ENCODE measurements around the gene CST2. TPM values are rescaled to one million over a fixed set of nuclear protein-coding genes. Genes with fewer than 3 reads are reported as not detected.
A peak's percentile ranks its signal among the peaks of the same experiment; 100 is the strongest.
"Not testable (repeated sequence)": the region's sequence is repeated elsewhere in the genome, so short reads cannot be mapped to it uniquely, and the experiment has no call there.

The CST2 gene
- total RNA-seq, 1 donor from 2014 or later = not detected

- H3K4me2 ChIP-seq = peak overlapping the region; percentile 30
- H4K20me1 ChIP-seq (ENCODE audit: low read depth) = no peaks in the 10 kb centered on the region
- Mint-ChIP-seq H3K4me1 (peaks cover 9% of the 10 kb centered on the region), H3K4me3 (no peak overlapping the region), H3K27me3 (ENCODE audit: insufficient read depth, low read depth) (no peaks in the 10 kb centered on the region), H3K36me3 (no peaks in the 10 kb centered on the region), H3K9me3 (no peaks in the 10 kb centered on the region), H3K27ac (no peak overlapping the region)
- no peak overlapping the region for H3K9ac ChIP-seq
- H3K4me3 ChIP-seq = no peak overlapping the region
- peaks cover 10% of the 10 kb centered on the region for H3F3A ChIP-seq (ENCODE audit: low read depth)
- H3K27ac ChIP-seq = no peak overlapping the region
- H3K36me3 ChIP-seq = no peaks in the 10 kb centered on the region
- no peaks in the 10 kb centered on the region for H3K79me2 ChIP-seq (ENCODE audit: low read depth)
- H2AFZ ChIP-seq (replicated peaks) = no peak overlapping the region
- no peak for DNase-seq (ENCODE audit: low spot score)
- TF ChIP-seq CTCF (IDR thresholded peaks at IDR 0.05) = no peak
- H3K9me3 ChIP-seq (ENCODE audit: low read depth) = no peaks in the 10 kb centered on the region
- H3K4me1 ChIP-seq = peaks cover 32% of the 10 kb centered on the region
- no peaks in the 10 kb centered on the region for H3K27me3 ChIP-seq
Measured at GRCh38 chr20:23869520-23869919, 43.0 kb upstream of the CST2 start.

GRCh38 chr20:23868321-23868720, 41.8 kb upstream of the CST2 start:
- no peaks in the 10 kb centered on the region for H3K27me3 Mint-ChIP-seq (ENCODE audit: insufficient read depth, low read depth)
- Histone ChIP-seq H4K20me1 (ENCODE audit: low read depth) (no peaks in the 10 kb centered on the region), H3K79me2 (ENCODE audit: low read depth) (no peaks in the 10 kb centered on the region), H3K9ac (no peak overlapping the region), H2AFZ (replicated peaks) (peak overlapping the region; percentile 11), H3K4me2 (peak overlapping the region; percentile 30), H3K36me3 (no peaks in the 10 kb centered on the region), H3K27ac (no peak overlapping the region), H3K4me1 (peaks cover 32% of the 10 kb centered on the region), H3K9me3 (ENCODE audit: low read depth) (no peaks in the 10 kb centered on the region), H3K27me3 (no peaks in the 10 kb centered on the region), H3F3A (ENCODE audit: low read depth) (peaks cover 10% of the 10 kb centered on the region), H3K4me3 (no peak overlapping the region)
- peaks cover 9% of the 10 kb centered on the region for H3K4me1 Mint-ChIP-seq
- H3K9me3 Mint-ChIP-seq = no peaks in the 10 kb centered on the region
- no peak for DNase-seq (ENCODE audit: low spot score)
- no peak for TF ChIP-seq EZH2phosphoT487 (IDR thresholded peaks at IDR 0.05)
- TF ChIP-seq EZH2 (IDR thresholded peaks at IDR 0.05) = no peak
- no peak for TF ChIP-seq CTCF (IDR thresholded peaks at IDR 0.05)
- H3K36me3 Mint-ChIP-seq = no peaks in the 10 kb centered on the region
- no peak overlapping the region for H3K27ac Mint-ChIP-seq
- H3K4me3 Mint-ChIP-seq = no peak overlapping the region

GRCh38 chr20:23867152-23867776, 40.7 kb upstream of the CST2 start:
- H2AFZ ChIP-seq (replicated peaks) = peak overlapping the region; percentile 47
- H3K9me3 ChIP-seq (ENCODE audit: low read depth) = no peaks in the 10 kb centered on the region
- no peak overlapping the region for H3K4me3 ChIP-seq
- peaks cover 9% of the 10 kb centered on the region for H3K4me1 Mint-ChIP-seq
- H4K20me1 ChIP-seq (ENCODE audit: low read depth) = no peaks in the 10 kb centered on the region
- no peak for DNase-seq (ENCODE audit: low spot score)
- peaks cover 10% of the 10 kb centered on the region for H3F3A ChIP-seq (ENCODE audit: low read depth)
- no peaks in the 10 kb centered on the region for H3K36me3 Mint-ChIP-seq
- H3K4me1 ChIP-seq = peaks cover 32% of the 10 kb centered on the region
- peaks cover 3% of the 10 kb centered on the region for H3K9me3 Mint-ChIP-seq
- TF ChIP-seq EZH2phosphoT487 (IDR thresholded peaks at IDR 0.05) (no peak), EZH2 (IDR thresholded peaks at IDR 0.05) (no peak), CTCF (IDR thresholded peaks at IDR 0.05) (no peak)
- H3K27me3 Mint-ChIP-seq (ENCODE audit: insufficient read depth, low read depth) = no peaks in the 10 kb centered on the region
- no peaks in the 10 kb centered on the region for H3K79me2 ChIP-seq (ENCODE audit: low read depth)
- H3K27ac Mint-ChIP-seq = no peak overlapping the region
- no peak overlapping the region for H3K4me3 Mint-ChIP-seq
- H3K27ac ChIP-seq = no peak overlapping the region
- H3K36me3 ChIP-seq = no peaks in the 10 kb centered on the region
- no peaks in the 10 kb centered on the region for H3K27me3 ChIP-seq
- no peak overlapping the region for H3K9ac ChIP-seq
- H3K4me2 ChIP-seq = no peak overlapping the region

GRCh38 chr20:23860771-23861170, 34.2 kb upstream of the CST2 start:
- not testable (repeated sequence) for H3K4me2 ChIP-seq; H3K9ac ChIP-seq; H3K4me3 ChIP-seq; H3K9me3 ChIP-seq (ENCODE audit: low read depth); H3K4me3 Mint-ChIP-seq; H3K27me3 Mint-ChIP-seq (ENCODE audit: insufficient read depth, low read depth); DNase-seq (ENCODE audit: low spot score); H3K79me2 ChIP-seq (ENCODE audit: low read depth); H3K9me3 Mint-ChIP-seq; H3K4me1 ChIP-seq; H3K27ac Mint-ChIP-seq; H4K20me1 ChIP-seq (ENCODE audit: low read depth); H3K27ac ChIP-seq; H3K27me3 ChIP-seq; H3F3A ChIP-seq (ENCODE audit: low read depth); H3K36me3 Mint-ChIP-seq; H3K36me3 ChIP-seq; H2AFZ ChIP-seq (replicated peaks)
- H3K4me1 Mint-ChIP-seq = peaks cover 16% of the 10 kb centered on the region

All from neural progenitor cell (in vitro differentiated cells).